GM12878 (cell line): ENCODE measurements around the gene CHTOP. TPM values are rescaled to one million over a fixed set of nuclear protein-coding genes. Genes with fewer than 3 reads are reported as not detected.

Experiments used
- ATF7 ChIP-seq: fragments of 450-650 bp; IDR thresholded peaks from 2 replicates; pipeline ENCODE4 v1.6.1; 2016; ENCODE audit warnings: low read depth, mild to moderate bottlenecking
- GATAD2B ChIP-seq: fragments of 450-650 bp; conservative IDR thresholded peaks from 2 replicates; pipeline ENCODE4 v1.6.1; 2017; ENCODE audit warnings: low read depth, mild to moderate bottlenecking, moderate library complexity
- HCFC1 ChIP-seq: fragments of 150-350 bp; IDR thresholded peaks from 2 replicates; pipeline ENCODE4 v1.6.1; 2014; ENCODE audit warnings: low read length
- HDAC2 ChIP-seq: fragments of 200-600 bp; sonication (generic); IDR thresholded peaks from 2 replicates; pipeline ENCODE4 v1.6.1; 2017
- IRF4 ChIP-seq: IDR thresholded peaks from 2 replicates; pipeline ENCODE4 v1.6.1; 2011; ENCODE audit warnings: low read depth, low read length
- MTA3 ChIP-seq: IDR thresholded peaks from 2 replicates; pipeline ENCODE4 v1.6.1; 2012; ENCODE audit warnings: low read length, inconsistent platforms, borderline replicate concordance
- NFIC ChIP-seq: IDR thresholded peaks from 2 replicates; pipeline ENCODE4 v1.6.1; 2012; ENCODE audit warnings: low read depth, mild to moderate bottlenecking, inconsistent platforms, low read length, moderate library complexity
- NFYB ChIP-seq: IDR thresholded peaks from 2 replicates; pipeline ENCODE4 v1.6.1; 2011; ENCODE audit warnings: low read depth, mild to moderate bottlenecking, low read length, improper control_type of control experiment, moderate library complexity; ENCODE audit not compliant: insufficient read depth
- NR2C1 ChIP-seq: fragments of 450-650 bp; IDR thresholded peaks from 2 replicates; pipeline ENCODE4 v1.6.1; 2017; ENCODE audit warnings: antibody characterized with exemption, mild to moderate bottlenecking, moderate library complexity
- PAX5 ChIP-seq: IDR thresholded peaks from 2 replicates; pipeline ENCODE4 v1.6.1; 2011; ENCODE audit warnings: low read depth, low read length, borderline replicate concordance
- PML ChIP-seq: IDR thresholded peaks from 2 replicates; pipeline ENCODE4 v1.6.1; 2012; ENCODE audit warnings: low read length, inconsistent platforms
- POLR2A ChIP-seq: IDR thresholded peaks from 2 replicates; pipeline ENCODE4 v1.6.1; 2011; ENCODE audit warnings: low read depth, mild to moderate bottlenecking, low read length
- POLR2AphosphoS2 ChIP-seq: IDR thresholded peaks from 2 replicates; pipeline ENCODE4 v1.6.1; 2011; ENCODE audit warnings: low read depth, mild to moderate bottlenecking, low read length, improper control_type of control experiment, moderate library complexity
- POU2F2 ChIP-seq: IDR thresholded peaks from 3 replicates; pipeline ENCODE4 v1.6.1; 2011; ENCODE audit warnings: low read depth, mild to moderate bottlenecking, low read length, borderline replicate concordance
- RB1 ChIP-seq: fragments of 450-650 bp; formaldehyde crosslinking; IDR thresholded peaks from 2 replicates; pipeline ENCODE4 v1.6.1; 2017; ENCODE audit warnings: mild to moderate bottlenecking, borderline replicate concordance
- RUNX3 ChIP-seq: IDR thresholded peaks from 2 replicates; pipeline ENCODE4 v1.6.1; 2012; ENCODE audit warnings: low read length, inconsistent platforms
- STAT3 ChIP-seq: IDR thresholded peaks from 2 replicates; pipeline ENCODE4 v1.6.1; 2011; ENCODE audit warnings: low read depth, low read length, improper control_type of control experiment
- TAF1 ChIP-seq: IDR thresholded peaks from 2 replicates; pipeline ENCODE4 v1.6.1; 2011; ENCODE audit warnings: mild to moderate bottlenecking, low read depth, low read length, borderline replicate concordance
- WRNIP1 ChIP-seq: IDR thresholded peaks from 2 replicates; pipeline ENCODE4 v1.6.1; 2011; ENCODE audit warnings: low read depth, low read length, improper control_type of control experiment, borderline replicate concordance
- polyA plus RNA-seq, 11 experiments: library from polyadenylated mRNA; depleted of rRNA in 4 of 11; unstranded in 6 of 11; stranded (reverse) in 5 of 11; fragments of >200 nt; fragmentation: Nextera tagmentation in 4 of 11; fragmentation: Illumina TruSeq in 1 of 11; extraction: Ambion mirVana in 4 of 11; extraction: Trizol in 1 of 11; gene quantifications; 1 replicate in 1 of 11; 2 replicates in 10 of 11; pipeline versions ENCODE4 v1.2.1 to v1.2.3, GENCODE V29; 2011 to 2016; ENCODE audit warnings: inconsistent platforms in 2 of 11, missing spikeins in 2 of 11, low read depth in 1 of 11
- total RNA-seq, 4 experiments: library from RNA; depleted of rRNA in 3 of 4; stranded (reverse); fragments of >200 nt in 3 of 4; fragmentation: Illumina TruSeq in 1 of 4; extraction: Trizol in 1 of 4; gene quantifications; 2 replicates each; pipeline versions ENCODE4 v1.2.1 to v1.2.3, GENCODE V29; 2013 to 2021
- TF ChIP-seq, protein P1 (sequence below): IDR thresholded peaks from 2 replicates; pipeline ENCODE4 v1.6.1; 2012; ENCODE audit warnings: low read depth, low read length, improper control_type of control experiment
- TF ChIP-seq, protein P2 (sequence below): IDR thresholded peaks from 2 replicates; pipeline ENCODE4 v1.6.1; 2011; ENCODE audit warnings: borderline replicate concordance, low read depth, mild to moderate bottlenecking, moderate library complexity, mixed read lengths, low read length; ENCODE audit not compliant: insufficient read depth; ENCODE audit errors: extremely low read length
- TF ChIP-seq, protein P3 (sequence below): fragments of 450-650 bp; IDR thresholded peaks from 2 replicates; pipeline ENCODE4 v1.6.1; 2016; ENCODE audit warnings: mild to moderate bottlenecking
- TF ChIP-seq, protein P4 (sequence below): fragments of 450-650 bp; formaldehyde crosslinking; IDR thresholded peaks from 2 replicates; pipeline ENCODE4 v1.4.0; 2020; ENCODE audit warnings: mild to moderate bottlenecking, moderate library complexity
- TF ChIP-seq, protein P5 (sequence below): fragments of 450-650 bp; IDR thresholded peaks from 2 replicates; pipeline ENCODE4 v1.6.1; 2017; ENCODE audit warnings: borderline replicate concordance

Gene CHTOP
- total and polyA plus RNA-seq, 10 of the 15 experiments (the other 5 are each of a cell fraction or from before 2014, with no cell fraction given) = 8.4 to 93.8 (median 52.3) TPM

DNA sequence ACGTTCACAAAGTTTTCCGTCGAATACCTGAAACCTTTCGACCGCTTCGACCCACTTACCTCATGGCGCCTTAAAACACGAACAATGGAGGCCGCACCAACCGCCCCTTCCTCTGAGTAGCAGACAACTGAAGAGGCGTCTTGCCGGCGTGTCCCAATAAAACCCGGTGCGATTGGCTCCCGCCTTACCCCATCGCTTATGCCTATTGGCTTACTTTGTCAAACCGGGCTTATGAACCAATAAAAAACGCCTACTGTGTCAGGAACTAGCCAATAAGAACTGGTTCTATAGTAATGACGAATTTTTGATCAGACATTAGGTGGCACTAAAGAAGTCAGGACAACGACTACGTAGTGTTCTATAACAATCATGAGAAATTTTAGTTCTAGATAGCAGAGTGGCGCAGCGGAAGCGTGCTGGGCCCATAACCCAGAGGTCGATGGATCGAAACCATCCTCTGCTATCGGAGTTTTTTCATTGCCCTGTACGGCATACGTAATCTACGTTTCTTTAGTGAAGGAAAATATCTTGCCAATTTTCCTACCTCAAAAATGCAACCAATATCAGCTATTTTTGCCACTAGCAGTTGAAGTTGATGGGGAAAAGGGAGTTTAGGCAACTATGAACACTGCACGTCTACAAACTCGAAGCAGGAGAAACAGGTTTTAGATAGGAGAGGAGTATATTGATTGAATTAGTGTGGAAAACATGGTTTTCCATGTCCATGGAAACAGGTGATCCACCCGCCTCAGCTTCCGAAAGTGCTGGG is 37.2 kb downstream of the CHTOP start, which contains the start of gene ILF2 (continued):
- TF ChIP-seq, protein P1, sequence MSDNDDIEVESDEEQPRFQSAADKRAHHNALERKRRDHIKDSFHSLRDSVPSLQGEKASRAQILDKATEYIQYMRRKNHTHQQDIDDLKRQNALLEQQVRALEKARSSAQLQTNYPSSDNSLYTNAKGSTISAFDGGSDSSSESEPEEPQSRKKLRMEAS = peak; percentile 74; the same call in 1 of the 2 replicates
- TF ChIP-seq RUNX3 (peak; percentile 57), POLR2A (peak; percentile 94), MTA3 (peak; percentile 70; the same call in 1 of the 2 replicates), NR2C1 (no peak), NFYB (peak; percentile 87), HDAC2 (0 out of 2 replicates have a peak, but pooled peaks have one; percentile 9), RB1 (no peak; the same call in 1 of the 2 replicates), POU2F2 (peak; percentile 10; the same call in 1 of the 3 replicates), PML (peak; percentile 94), STAT3 (no peak), HCFC1 (peak; percentile 43), PAX5 (0 out of 2 replicates have a peak, but pooled peaks have one; percentile 6), TAF1 (peak; percentile 93), ATF7 (peak; percentile 94), NFIC (peak; percentile 83), POLR2AphosphoS2 (peak; percentile 78; the same call in 1 of the 2 replicates), WRNIP1 (no peak), GATAD2B (peak; percentile 73; the same call in 1 of the 2 replicates), IRF4 (peak; percentile 22; the same call in 1 of the 2 replicates)
- TF ChIP-seq, protein P2, sequence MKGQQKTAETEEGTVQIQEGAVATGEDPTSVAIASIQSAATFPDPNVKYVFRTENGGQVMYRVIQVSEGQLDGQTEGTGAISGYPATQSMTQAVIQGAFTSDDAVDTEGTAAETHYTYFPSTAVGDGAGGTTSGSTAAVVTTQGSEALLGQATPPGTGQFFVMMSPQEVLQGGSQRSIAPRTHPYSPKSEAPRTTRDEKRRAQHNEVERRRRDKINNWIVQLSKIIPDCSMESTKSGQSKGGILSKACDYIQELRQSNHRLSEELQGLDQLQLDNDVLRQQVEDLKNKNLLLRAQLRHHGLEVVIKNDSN = no peak
- TF ChIP-seq, protein P3, sequence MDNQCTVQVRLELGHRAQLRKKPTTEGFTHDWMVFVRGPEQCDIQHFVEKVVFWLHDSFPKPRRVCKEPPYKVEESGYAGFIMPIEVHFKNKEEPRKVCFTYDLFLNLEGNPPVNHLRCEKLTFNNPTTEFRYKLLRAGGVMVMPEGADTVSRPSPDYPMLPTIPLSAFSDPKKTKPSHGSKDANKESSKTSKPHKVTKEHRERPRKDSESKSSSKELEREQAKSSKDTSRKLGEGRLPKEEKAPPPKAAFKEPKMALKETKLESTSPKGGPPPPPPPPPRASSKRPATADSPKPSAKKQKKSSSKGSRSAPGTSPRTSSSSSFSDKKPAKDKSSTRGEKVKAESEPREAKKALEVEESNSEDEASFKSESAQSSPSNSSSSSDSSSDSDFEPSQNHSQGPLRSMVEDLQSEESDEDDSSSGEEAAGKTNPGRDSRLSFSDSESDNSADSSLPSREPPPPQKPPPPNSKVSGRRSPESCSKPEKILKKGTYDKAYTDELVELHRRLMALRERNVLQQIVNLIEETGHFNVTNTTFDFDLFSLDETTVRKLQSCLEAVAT = peak; percentile 57; the same call in 1 of the 2 replicates
- TF ChIP-seq, protein P4, sequence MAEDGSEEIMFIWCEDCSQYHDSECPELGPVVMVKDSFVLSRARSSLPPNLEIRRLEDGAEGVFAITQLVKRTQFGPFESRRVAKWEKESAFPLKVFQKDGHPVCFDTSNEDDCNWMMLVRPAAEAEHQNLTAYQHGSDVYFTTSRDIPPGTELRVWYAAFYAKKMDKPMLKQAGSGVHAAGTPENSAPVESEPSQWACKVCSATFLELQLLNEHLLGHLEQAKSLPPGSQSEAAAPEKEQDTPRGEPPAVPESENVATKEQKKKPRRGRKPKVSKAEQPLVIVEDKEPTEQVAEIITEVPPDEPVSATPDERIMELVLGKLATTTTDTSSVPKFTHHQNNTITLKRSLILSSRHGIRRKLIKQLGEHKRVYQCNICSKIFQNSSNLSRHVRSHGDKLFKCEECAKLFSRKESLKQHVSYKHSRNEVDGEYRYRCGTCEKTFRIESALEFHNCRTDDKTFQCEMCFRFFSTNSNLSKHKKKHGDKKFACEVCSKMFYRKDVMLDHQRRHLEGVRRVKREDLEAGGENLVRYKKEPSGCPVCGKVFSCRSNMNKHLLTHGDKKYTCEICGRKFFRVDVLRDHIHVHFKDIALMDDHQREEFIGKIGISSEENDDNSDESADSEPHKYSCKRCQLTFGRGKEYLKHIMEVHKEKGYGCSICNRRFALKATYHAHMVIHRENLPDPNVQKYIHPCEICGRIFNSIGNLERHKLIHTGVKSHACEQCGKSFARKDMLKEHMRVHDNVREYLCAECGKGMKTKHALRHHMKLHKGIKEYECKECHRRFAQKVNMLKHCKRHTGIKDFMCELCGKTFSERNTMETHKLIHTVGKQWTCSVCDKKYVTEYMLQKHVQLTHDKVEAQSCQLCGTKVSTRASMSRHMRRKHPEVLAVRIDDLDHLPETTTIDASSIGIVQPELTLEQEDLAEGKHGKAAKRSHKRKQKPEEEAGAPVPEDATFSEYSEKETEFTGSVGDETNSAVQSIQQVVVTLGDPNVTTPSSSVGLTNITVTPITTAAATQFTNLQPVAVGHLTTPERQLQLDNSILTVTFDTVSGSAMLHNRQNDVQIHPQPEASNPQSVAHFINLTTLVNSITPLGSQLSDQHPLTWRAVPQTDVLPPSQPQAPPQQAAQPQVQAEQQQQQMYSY (CRISPR knock-in tag) = no peak
- TF ChIP-seq, protein P5, sequence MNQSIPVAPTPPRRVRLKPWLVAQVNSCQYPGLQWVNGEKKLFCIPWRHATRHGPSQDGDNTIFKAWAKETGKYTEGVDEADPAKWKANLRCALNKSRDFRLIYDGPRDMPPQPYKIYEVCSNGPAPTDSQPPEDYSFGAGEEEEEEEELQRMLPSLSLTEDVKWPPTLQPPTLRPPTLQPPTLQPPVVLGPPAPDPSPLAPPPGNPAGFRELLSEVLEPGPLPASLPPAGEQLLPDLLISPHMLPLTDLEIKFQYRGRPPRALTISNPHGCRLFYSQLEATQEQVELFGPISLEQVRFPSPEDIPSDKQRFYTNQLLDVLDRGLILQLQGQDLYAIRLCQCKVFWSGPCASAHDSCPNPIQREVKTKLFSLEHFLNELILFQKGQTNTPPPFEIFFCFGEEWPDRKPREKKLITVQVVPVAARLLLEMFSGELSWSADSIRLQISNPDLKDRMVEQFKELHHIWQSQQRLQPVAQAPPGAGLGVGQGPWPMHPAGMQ = no peak
